ENCODE results near the gene MOK.

Gene MOK

GRCh38 chr14:102232348-102232625 lies 72.7 kb downstream of the MOK start:
- no peak for DNase-seq (ENCODE audit: low read depth in 2 of 2)
- H3K4me3 ChIP-seq (replicated peaks in 1 of 2; ENCODE audit: low read depth in 2 of 2, low read length in 2 of 2) = no peak overlapping the region
- TF ChIP-seq CTCF (IDR thresholded peaks at IDR 0.05; ENCODE audit: low read depth, low read length) = no peak

- TF ChIP-seq CTCF (IDR thresholded peaks at IDR 0.05; ENCODE audit: low read depth, low read length) = no peak
- no peak for DNase-seq (ENCODE audit: low read depth in 2 of 2)
- no peak overlapping the region for H3K4me3 ChIP-seq (replicated peaks in 1 of 2; ENCODE audit: low read depth in 2 of 2, low read length in 2 of 2)
These were observed 73.3 kb downstream of the MOK start for GRCh38 chr14:102231476-102232347.

GRCh38 chr14:102230481-102231210 lies 74.3 kb downstream of the MOK start:
- no peak for DNase-seq (ENCODE audit: low read depth in 2 of 2)
- H3K4me3 ChIP-seq (replicated peaks in 1 of 2; ENCODE audit: low read depth in 2 of 2, low read length in 2 of 2) = no peak overlapping the region
- TF ChIP-seq CTCF (IDR thresholded peaks at IDR 0.05; ENCODE audit: low read depth, low read length) = no peak

GRCh38 chr14:102229739-102230092 lies 75.2 kb downstream of the MOK start:
- H3K4me3 ChIP-seq (replicated peaks in 1 of 2; ENCODE audit: low read depth in 2 of 2, low read length in 2 of 2) = no peak overlapping the region
- DNase-seq (ENCODE audit: low read depth in 2 of 2) = no peak
- no peak for TF ChIP-seq CTCF (IDR thresholded peaks at IDR 0.05; ENCODE audit: low read depth, low read length)

- no peak for DNase-seq (ENCODE audit: low read depth in 2 of 2)
- H3K4me3 ChIP-seq (replicated peaks in 1 of 2; ENCODE audit: low read depth in 2 of 2, low read length in 2 of 2) = no peak overlapping the region
- no peak for TF ChIP-seq CTCF (IDR thresholded peaks at IDR 0.05; ENCODE audit: low read depth, low read length)
These were observed 75.8 kb downstream of the MOK start for GRCh38 chr14:102229071-102229738.

GRCh38 chr14:102227184-102227964 lies 77.6 kb downstream of the MOK start:
- no peak for DNase-seq (ENCODE audit: low read depth in 2 of 2)
- no peak for TF ChIP-seq CTCF (IDR thresholded peaks at IDR 0.05; ENCODE audit: low read depth, low read length)
- no peak overlapping the region for H3K4me3 ChIP-seq (replicated peaks in 1 of 2; ENCODE audit: low read depth in 2 of 2, low read length in 2 of 2)

Data from cardiac fibroblast (primary cell).